WTC11 (cell line): ENCODE data around the gene SLC28A1.

Experiments
- CREM ChIP-seq: sonication (generic); formaldehyde crosslinking; IDR thresholded peaks from 2 replicates; pipeline ENCODE4 v1.8.1; 2022; ENCODE audit warnings: mild to moderate bottlenecking, missing genetic modification reagents, moderate library complexity
- NR3C1 ChIP-seq: sonication (generic); formaldehyde crosslinking; conservative IDR thresholded peaks from 2 replicates; pipeline ENCODE4 v1.8.1; 2023; ENCODE audit warnings: low read depth, mild to moderate bottlenecking, missing genetic modification reagents
- TF ChIP-seq, protein P1 (sequence below): fragments of 200-600 bp; IDR thresholded peaks from 2 replicates; pipeline ENCODE4 v1.8.0; 2022; ENCODE audit warnings: antibody characterized with exemption
- TF ChIP-seq, protein P2 (sequence below): sonication (generic); formaldehyde crosslinking; IDR thresholded peaks from 2 replicates; pipeline ENCODE4 v1.8.1; 2023; ENCODE audit warnings: mild to moderate bottlenecking, missing genetic modification reagents, moderate library complexity

DNA sequence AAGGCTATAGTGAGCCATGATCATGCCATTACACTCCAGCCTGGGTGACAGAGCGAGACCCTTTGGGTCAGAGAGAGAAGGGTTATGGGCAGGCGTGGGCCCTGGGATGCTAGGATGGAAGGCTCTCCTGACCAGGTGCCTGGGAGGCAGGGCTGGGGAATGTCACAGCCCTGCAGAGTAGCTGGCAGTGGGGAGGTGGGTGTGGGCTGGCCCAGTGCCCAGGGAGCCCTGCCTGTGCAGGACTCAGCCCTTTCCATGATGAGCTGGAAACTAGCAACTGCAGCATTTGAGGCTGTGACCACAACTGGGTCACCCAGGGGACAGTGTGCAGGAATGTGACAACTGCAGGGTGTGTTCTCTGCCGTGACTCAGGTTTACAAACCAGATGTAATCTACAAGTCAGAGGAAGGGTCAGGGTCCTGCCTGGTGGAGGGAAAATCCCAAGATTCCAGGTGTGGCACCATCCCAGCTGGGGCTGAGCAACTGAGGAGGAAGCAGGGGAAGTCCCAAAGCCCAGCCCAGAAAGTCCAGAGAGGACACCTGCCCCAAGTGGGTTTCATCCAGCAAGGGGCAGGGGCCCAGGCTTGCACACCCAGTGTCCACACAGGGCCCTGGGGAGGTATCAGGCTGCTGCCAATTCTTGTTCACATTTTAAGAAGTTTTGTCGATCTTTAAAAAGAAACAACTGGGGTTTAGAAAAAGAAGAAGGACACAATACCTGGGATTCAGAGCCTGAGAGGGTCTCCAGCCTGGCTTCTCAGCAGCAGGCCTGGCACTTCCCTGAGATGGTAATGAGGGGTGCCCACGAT, 45.5 kb downstream of the SLC28A1 start:
- TF ChIP-seq, protein P1, sequence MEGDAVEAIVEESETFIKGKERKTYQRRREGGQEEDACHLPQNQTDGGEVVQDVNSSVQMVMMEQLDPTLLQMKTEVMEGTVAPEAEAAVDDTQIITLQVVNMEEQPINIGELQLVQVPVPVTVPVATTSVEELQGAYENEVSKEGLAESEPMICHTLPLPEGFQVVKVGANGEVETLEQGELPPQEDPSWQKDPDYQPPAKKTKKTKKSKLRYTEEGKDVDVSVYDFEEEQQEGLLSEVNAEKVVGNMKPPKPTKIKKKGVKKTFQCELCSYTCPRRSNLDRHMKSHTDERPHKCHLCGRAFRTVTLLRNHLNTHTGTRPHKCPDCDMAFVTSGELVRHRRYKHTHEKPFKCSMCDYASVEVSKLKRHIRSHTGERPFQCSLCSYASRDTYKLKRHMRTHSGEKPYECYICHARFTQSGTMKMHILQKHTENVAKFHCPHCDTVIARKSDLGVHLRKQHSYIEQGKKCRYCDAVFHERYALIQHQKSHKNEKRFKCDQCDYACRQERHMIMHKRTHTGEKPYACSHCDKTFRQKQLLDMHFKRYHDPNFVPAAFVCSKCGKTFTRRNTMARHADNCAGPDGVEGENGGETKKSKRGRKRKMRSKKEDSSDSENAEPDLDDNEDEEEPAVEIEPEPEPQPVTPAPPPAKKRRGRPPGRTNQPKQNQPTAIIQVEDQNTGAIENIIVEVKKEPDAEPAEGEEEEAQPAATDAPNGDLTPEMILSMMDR: no peak
- no peak for TF ChIP-seq NR3C1 (CRISPR knock-in tag)
- no peak for TF ChIP-seq CREM (CRISPR knock-in tag)
- TF ChIP-seq, protein P2, sequence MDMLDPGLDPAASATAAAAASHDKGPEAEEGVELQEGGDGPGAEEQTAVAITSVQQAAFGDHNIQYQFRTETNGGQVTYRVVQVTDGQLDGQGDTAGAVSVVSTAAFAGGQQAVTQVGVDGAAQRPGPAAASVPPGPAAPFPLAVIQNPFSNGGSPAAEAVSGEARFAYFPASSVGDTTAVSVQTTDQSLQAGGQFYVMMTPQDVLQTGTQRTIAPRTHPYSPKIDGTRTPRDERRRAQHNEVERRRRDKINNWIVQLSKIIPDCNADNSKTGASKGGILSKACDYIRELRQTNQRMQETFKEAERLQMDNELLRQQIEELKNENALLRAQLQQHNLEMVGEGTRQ (CRISPR knock-in tag): no peak
